HepG2 (cell line): Measurements from ENCODE around the gene LCE3D. TPM values are rescaled to one million over a fixed set of nuclear protein-coding genes. Genes with fewer than 3 reads are reported as not detected.

Experiments used
- ATAC-seq: fragments of 200-7000 bp; cut with Tn5 transposase; 3 replicates; pipeline ENCODE4 v1.9.1; 2020; ENCODE audit warnings: mild to moderate bottlenecking, moderate library complexity
- Bru-seq: library from RNA; stranded (reverse); fragments of 400-500 nt; gene quantifications from one replicate; lab custom pipeline; 2021; lab: Mats Ljungman, UMichigan
- BruChase-seq, 2 experiments: library from RNA; stranded (reverse); fragments of 400-500 nt; gene quantifications; one replicate each; lab custom pipeline; 2021; lab: Mats Ljungman, UMichigan
- BruUV-seq: library from RNA; stranded (reverse); fragments of 400-500 nt; replicated peaks from 2 replicates; lab custom pipeline; 2021; lab: Mats Ljungman, UMichigan
- CTCF ChIA-PET: fragments of 300-600 bp; formaldehyde crosslinking; extraction: SDS; loops from one replicate; lab custom pipeline; 2021; ENCODE audit warnings: low total read pairs, inconsistent platforms, low intra/inter-chr PET ratio; lab: Yijun Ruan, JAX
- POLR2A ChIA-PET: fragments of 350-600 bp; sonication (Branson Sonifier 250); formaldehyde crosslinking; loops from one replicate; lab custom pipeline; 2020; ENCODE audit warnings: antibody characterized with exemption, inconsistent platforms; lab: Yijun Ruan, JAX
- DNase-seq: peaks from one replicate; pipeline ENCODE4 v3.0.0-alpha.2; 2015; ENCODE audit warnings: low spot score
- FAIRE-seq: peaks from 3 replicates; lab custom pipeline; 2011; peaks lifted over from hg19 to GRCh38; lab: Jason Lieb, UNC
- H2AFZ ChIP-seq: one replicate; pipeline ENCODE4 v1.6.1; 2011; ENCODE audit warnings: low read length, inconsistent platforms
- H3K27ac ChIP-seq: fragments of 300-600 bp; 3 replicates; pipeline ENCODE4 v1.8.0; 2011; ENCODE audit warnings: mixed run types, mild to moderate bottlenecking, mixed read lengths, low read length, inconsistent platforms; ENCODE audit not compliant: insufficient read depth; ENCODE audit errors: extremely low read length
- H3K27me3 ChIP-seq, 2 experiments: fragments of 200-600 bp in 1 of 2; 2 replicates in 1 of 2; 3 replicates in 1 of 2; pipeline versions ENCODE4 v1.6.0 to v1.8.0; 2011; ENCODE audit warnings: low read length in 2 of 2, mild to moderate bottlenecking in 2 of 2, moderate library complexity in 2 of 2, inconsistent platforms in 1 of 2; ENCODE audit not compliant: insufficient read depth in 2 of 2, control insufficient read depth in 1 of 2
- H3K36me3 ChIP-seq, 2 experiments: fragments of 200-600 bp in 1 of 2; replicated peaks in 1 of 2; 2 replicates in 1 of 2; 3 replicates in 1 of 2; pipeline versions ENCODE4 v1.5.1 to v1.8.0; 2011; ENCODE audit warnings: low read length in 2 of 2, inconsistent platforms in 1 of 2; ENCODE audit not compliant: insufficient read depth in 2 of 2, control insufficient read depth in 1 of 2
- H3K4me1 ChIP-seq: 2 replicates; pipeline ENCODE4 v1.5.1; 2012; ENCODE audit warnings: low read length, inconsistent platforms; ENCODE audit not compliant: insufficient read depth
- H3K4me2 ChIP-seq: 2 replicates; pipeline ENCODE4 v1.6.0; 2011; ENCODE audit warnings: low read depth, low read length, inconsistent platforms
- H3K4me3 ChIP-seq, 3 experiments: fragments of 200-600 bp in 1 of 3; sonication (generic), shearing (Covaris generic) in 1 of 3; replicated peaks in 1 of 3; 2 replicates each; pipeline ENCODE4 v1.5.1; 2011 to 2016; ENCODE audit warnings: low read length in 3 of 3, inconsistent platforms in 2 of 3, low read depth in 2 of 3, mild to moderate bottlenecking in 2 of 3, control low read depth in 1 of 3, mixed read lengths in 1 of 3; ENCODE audit not compliant: insufficient read depth in 1 of 3
- H3K79me2 ChIP-seq: one replicate; pipeline ENCODE4 v1.6.1; 2011; ENCODE audit warnings: low read length, inconsistent platforms; ENCODE audit not compliant: insufficient read depth
- H3K9ac ChIP-seq: 2 replicates; pipeline ENCODE4 v1.6.0; 2011; ENCODE audit warnings: mild to moderate bottlenecking, low read depth, low read length, inconsistent platforms; ENCODE audit not compliant: insufficient read depth
- H3K9me3 ChIP-seq: 2 replicates; pipeline ENCODE4 v1.5.1; 2012; ENCODE audit warnings: mild to moderate bottlenecking, low read length
- H4K20me1 ChIP-seq: 2 replicates; pipeline ENCODE4 v1.6.0; 2011; ENCODE audit warnings: inconsistent platforms, mild to moderate bottlenecking, low read length, moderate library complexity; ENCODE audit not compliant: insufficient read depth
- DBP ChIP-seq: sonication (generic); formaldehyde crosslinking; IDR thresholded peaks from 2 replicates; pipeline ENCODE4 v1.4.0; 2020; ENCODE audit warnings: missing genetic modification reagents; ENCODE audit errors: not compliant biosample characterization
- HHEX ChIP-seq: IDR thresholded peaks from 2 replicates; pipeline ENCODE4 v1.6.1; 2016; ENCODE audit warnings: control low read depth
- HIVEP1 ChIP-seq: sonication (generic); formaldehyde crosslinking; IDR thresholded peaks from 2 replicates; pipeline ENCODE4 v1.4.0; 2020; ENCODE audit warnings: mild to moderate bottlenecking, missing genetic modification reagents
- MZF1 ChIP-seq: sonication (generic); formaldehyde crosslinking; IDR thresholded peaks from 2 replicates; pipeline ENCODE4 v1.8.1; 2023; ENCODE audit warnings: mild to moderate bottlenecking, missing genetic modification reagents, borderline replicate concordance
- NFKB2 ChIP-seq: sonication (generic); formaldehyde crosslinking; IDR thresholded peaks from 2 replicates; pipeline ENCODE4 v1.4.0; 2020; ENCODE audit warnings: missing genetic modification reagents, borderline replicate concordance
- NR2F1 ChIP-seq, 2 experiments: fragments of 450-650 bp in 1 of 2; formaldehyde crosslinking in 1 of 2; IDR thresholded peaks; 2 replicates each; pipeline versions ENCODE4 v1.5.0 to v1.6.1; 2016 to 2020; ENCODE audit warnings: mild to moderate bottlenecking in 1 of 2, missing compliant biosample characterization in 1 of 2, missing genetic modification reagents in 1 of 2, moderate library complexity in 1 of 2
- PAF1 ChIP-seq: IDR thresholded peaks from 2 replicates; pipeline ENCODE4 v1.6.1; 2016; ENCODE audit warnings: missing genetic modification reagents, missing compliant biosample characterization
- PHF8 ChIP-seq: sonication (generic); formaldehyde crosslinking; IDR thresholded peaks from 2 replicates; pipeline ENCODE4 v1.5.0; 2020; ENCODE audit warnings: missing genetic modification reagents
- TFAP4 ChIP-seq: sonication (generic); IDR thresholded peaks from 2 replicates; pipeline ENCODE4 v1.6.1; 2016; ENCODE audit warnings: low read depth, borderline replicate concordance
- TRAFD1 ChIP-seq: sonication (generic); formaldehyde crosslinking; IDR thresholded peaks from 2 replicates; pipeline ENCODE4 v1.5.1; 2020; ENCODE audit warnings: missing genetic modification reagents, mild to moderate bottlenecking, borderline replicate concordance
- ZBTB38 ChIP-seq: sonication (generic); formaldehyde crosslinking; IDR thresholded peaks from 2 replicates; pipeline ENCODE4 v1.5.1; 2020; ENCODE audit warnings: mild to moderate bottlenecking, missing genetic modification reagents
- ZNF350 ChIP-seq: sonication (generic); formaldehyde crosslinking; IDR thresholded peaks from 2 replicates; pipeline ENCODE4 v1.4.0; 2020; ENCODE audit warnings: mild to moderate bottlenecking, low read depth, missing genetic modification reagents, borderline replicate concordance
- ZNF512 ChIP-seq: sonication (generic); formaldehyde crosslinking; IDR thresholded peaks from 2 replicates; pipeline ENCODE4 v1.4.0; 2020; ENCODE audit warnings: mild to moderate bottlenecking, missing genetic modification reagents
- ZNF749 ChIP-seq: sonication (generic); formaldehyde crosslinking; IDR thresholded peaks from 2 replicates; pipeline ENCODE4 v1.8.0; 2022; ENCODE audit warnings: mild to moderate bottlenecking, missing genetic modification reagents, moderate library complexity, borderline replicate concordance
- ZNF761 ChIP-seq: sonication (generic); formaldehyde crosslinking; conservative IDR thresholded peaks from 2 replicates; pipeline ENCODE4 v1.4.0; 2020; ENCODE audit warnings: mild to moderate bottlenecking, missing genetic modification reagents
- whole genome bisulfite sequencing: methylation state at CpG from one replicate; pipeline ENCODE4 v1.1.6; 2017; ENCODE audit warnings: low lambda C conversion rate; 5-methylcytosine and 5-hydroxymethylcytosine counted together
- in situ Hi-C: cut with HindIII; loops from 2 replicates; pipeline ENCODE4 v1.10.0; 2017; ENCODE audit warnings: low pct_unique_long_range_greater_than_20kb; ENCODE audit not compliant: extremely low pct_ligation_motif_present
- intact Hi-C: fragments of 100-400 bp; cut with micrococcal nuclease; formaldehyde crosslinking; loops from one replicate; pipeline ENCODE4 v1.10.0; 2022; ENCODE audit not compliant: unreplicated experiment
- long read RNA-seq, 2 experiments: library from RNA in 1 of 2; library from polyadenylated mRNA in 1 of 2; stranded (forward) in 1 of 2; unstranded in 1 of 2; transcript quantifications; one replicate each; pipeline ENCODE4 v2.0.0, GENCODE V29; 2019 to 2022
- polyA minus RNA-seq, 3 experiments: library from RNA; depleted of rRNA, polyadenylated mRNA; stranded (reverse); fragments of >200 nt; gene quantifications; 2 replicates each; pipeline ENCODE4 v1.2.3, GENCODE V29; 2011; ENCODE audit warnings: low replicate concordance in 1 of 3
- polyA plus RNA-seq, 8 experiments: library from polyadenylated mRNA; depleted of rRNA in 3 of 8; stranded (reverse) in 7 of 8; unstranded in 1 of 8; fragments of >200 nt; fragmentation: Illumina TruSeq in 4 of 8; extraction: Trizol in 4 of 8; gene quantifications; 2 replicates each; pipeline versions ENCODE4 v1.2.1 to v1.2.3, GENCODE V29; 2011 to 2016; ENCODE audit warnings: low read depth in 4 of 8, missing spikeins in 1 of 8, mixed read lengths in 1 of 8; ENCODE audit not compliant: insufficient read depth in 1 of 8
- total RNA-seq, 5 experiments: library from RNA; depleted of rRNA; stranded (reverse); fragments of >200 nt; fragmentation: Illumina TruSeq; extraction: Trizol; gene quantifications; 2 replicates each; pipeline ENCODE4 v1.2.3, GENCODE V29; 2016; ENCODE audit warnings: low read depth in 1 of 5

The LCE3D gene
- total RNA-seq (2016; rRNA removed; fragmentation: Illumina TruSeq; extraction: Trizol) (not detected in 2 replicates), polyA plus RNA-seq (2011; rRNA removed) (not detected in 2 replicates), polyA minus RNA-seq (2011; rRNA and poly(A)+ RNA removed; ENCODE audit: low replicate concordance) (not detected in 2 replicates), Bru-seq, nascent RNA (not detected), BruChase-seq, experiment 1, labeled RNA remaining after a 6-hour chase (not detected), BruChase-seq, experiment 2, labeled RNA remaining after a 2-hour chase (not detected)
- not detected in 2 replicates for total RNA-seq (2016; cell fraction: cytosol; rRNA removed; fragmentation: Illumina TruSeq; extraction: Trizol; ENCODE audit: low read depth)
- not detected in 2 replicates for total RNA-seq (2016; cell fraction: insoluble cytoplasmic fraction; rRNA removed; fragmentation: Illumina TruSeq; extraction: Trizol)
- total RNA-seq (2016; cell fraction: membrane; rRNA removed; fragmentation: Illumina TruSeq; extraction: Trizol): not detected in 2 replicates
- total RNA-seq (2016; cell fraction: nucleus; rRNA removed; fragmentation: Illumina TruSeq; extraction: Trizol): not detected in 2 replicates
- polyA plus RNA-seq (2011; cell fraction: cytosol; rRNA removed): not detected in 2 replicates
- polyA plus RNA-seq (2011; cell fraction: nucleus; rRNA removed): not detected in 2 replicates
- not detected in 2 replicates for polyA plus RNA-seq (2012)
- not detected in 2 replicates for polyA plus RNA-seq (2016; cell fraction: cytosol; fragmentation: Illumina TruSeq; extraction: Trizol; ENCODE audit: low read depth)
- polyA plus RNA-seq (2016; cell fraction: insoluble cytoplasmic fraction; fragmentation: Illumina TruSeq; extraction: Trizol; ENCODE audit: low read depth): not detected in 2 replicates
- polyA plus RNA-seq (2016; cell fraction: membrane; fragmentation: Illumina TruSeq; extraction: Trizol; ENCODE audit: low read depth): not detected in 2 replicates
- polyA plus RNA-seq (2016; cell fraction: nucleus; fragmentation: Illumina TruSeq; extraction: Trizol; ENCODE audit: insufficient read depth, low read depth): not detected in 2 replicates
- not detected in 2 replicates for polyA minus RNA-seq (2011; cell fraction: cytosol; rRNA and poly(A)+ RNA removed)
- not detected in 2 replicates for polyA minus RNA-seq (2011; cell fraction: nucleus; rRNA and poly(A)+ RNA removed)
- long read RNA-seq, experiment 1: 0 reads
- long read RNA-seq, experiment 2: 0 reads

- H2AFZ ChIP-seq: no peak within 1 kb of the TSS
- TF ChIP-seq TRAFD1 (CRISPR knock-in tag) (no peak), HIVEP1 (CRISPR knock-in tag) (no peak), PHF8 (no peak), MZF1 (CRISPR knock-in tag) (no peak), ZNF749 (CRISPR knock-in tag) (no peak), ZBTB38 (CRISPR knock-in tag) (no peak), ZNF350 (no peak), NFKB2 (no peak), DBP (CRISPR knock-in tag) (no peak), HHEX (CRISPR knock-in tag) (no peak), NR2F1 (CRISPR knock-in tag; IDR thresholded peaks at IDR 0.05) (no peak), ZNF761 (CRISPR knock-in tag) (no peak), TFAP4 (no peak), ZNF512 (CRISPR knock-in tag) (no peak), PAF1 (CRISPR knock-in tag) (no peak)
- in situ Hi-C loops (no loop called here), intact Hi-C loops (no loop called here)
- no peak within 1 kb of the TSS for H3K4me3 ChIP-seq
- BruUV-seq: no TSS peak
- ATAC-seq (no peak), DNase-seq (no peak), FAIRE-seq (no peak)
- H3K36me3 ChIP-seq: no peaks in the 10 kb centered on the region
- H3K4me2 ChIP-seq: no peak within 1 kb of the TSS
- POLR2A ChIA-PET: no interaction called here
- no peak within 1 kb of the TSS for H3K27ac ChIP-seq
- H4K20me1 ChIP-seq: no peaks in the 10 kb centered on the region
- no peaks in the 10 kb centered on the region for H3K4me1 ChIP-seq
- no peaks in the 10 kb centered on the region for H3K9me3 ChIP-seq
- H3K9ac ChIP-seq: no peak within 1 kb of the TSS
- 21% methylated on average over 4 of the region's 4 CpGs for whole genome bisulfite sequencing
- no peaks in the 10 kb centered on the region for H3K79me2 ChIP-seq
- H3K27me3 ChIP-seq: no peaks in the 10 kb centered on the region
- CTCF ChIA-PET: no interaction called here
These were observed at the start of gene LCE3D for GRCh38 chr1:152580433-152580832. TSS of gene LCE3D (minus strand) at chr1:152580516. CDS start at chr1:152579936, 580 bp downstream.
